ENCODE measurements around the gene CD37.
"Not testable (repeated sequence)": the region's sequence is repeated elsewhere in the genome, so short reads cannot be mapped to it uniquely, and the experiment has no call there.

CD37 gene

DNA sequence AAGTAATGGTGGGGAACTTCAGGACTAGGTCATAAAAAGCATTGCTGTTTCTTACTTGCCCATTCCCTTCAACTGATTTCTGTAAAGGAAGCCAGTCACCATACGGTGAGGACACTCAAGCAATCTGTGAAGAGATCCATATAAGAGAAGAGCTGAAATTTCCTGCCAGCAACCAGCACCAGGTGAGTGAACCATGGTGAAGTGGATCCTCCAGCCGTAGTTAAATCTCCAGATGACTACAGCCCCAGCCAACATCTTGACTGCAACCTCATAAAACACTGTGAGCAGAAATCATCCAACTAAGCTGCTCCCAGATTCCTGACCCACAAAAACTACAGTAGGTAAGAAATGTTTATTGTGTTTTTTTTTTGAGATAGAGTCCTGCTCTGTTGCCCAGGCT, 6.5 kb upstream of the CD37 start:
- no peak for DNase-seq (ENCODE audit: low read depth, low spot score)

DNA sequence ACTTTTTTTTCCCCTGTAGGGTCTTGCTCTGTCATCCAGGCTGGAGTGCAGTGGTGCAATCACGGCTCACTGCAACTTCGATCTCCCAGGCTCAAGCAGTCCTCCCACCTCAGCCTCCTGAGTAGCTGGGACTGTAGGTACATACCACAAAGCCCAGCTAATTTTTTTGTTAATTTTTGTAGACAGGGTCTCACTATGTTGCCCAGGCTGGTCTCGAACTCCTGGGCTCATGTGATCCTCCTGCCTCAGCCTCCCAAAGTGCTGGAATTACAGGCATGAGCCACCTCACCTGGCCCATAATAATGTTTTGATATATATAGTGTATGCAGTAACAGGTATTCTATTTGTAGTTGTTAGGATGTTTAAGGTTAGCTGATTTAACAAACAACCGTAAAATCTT, 4.0 kb upstream of the CD37 start:
- DNase-seq (ENCODE audit: low read depth, low spot score): not testable (repeated sequence)

DNA sequence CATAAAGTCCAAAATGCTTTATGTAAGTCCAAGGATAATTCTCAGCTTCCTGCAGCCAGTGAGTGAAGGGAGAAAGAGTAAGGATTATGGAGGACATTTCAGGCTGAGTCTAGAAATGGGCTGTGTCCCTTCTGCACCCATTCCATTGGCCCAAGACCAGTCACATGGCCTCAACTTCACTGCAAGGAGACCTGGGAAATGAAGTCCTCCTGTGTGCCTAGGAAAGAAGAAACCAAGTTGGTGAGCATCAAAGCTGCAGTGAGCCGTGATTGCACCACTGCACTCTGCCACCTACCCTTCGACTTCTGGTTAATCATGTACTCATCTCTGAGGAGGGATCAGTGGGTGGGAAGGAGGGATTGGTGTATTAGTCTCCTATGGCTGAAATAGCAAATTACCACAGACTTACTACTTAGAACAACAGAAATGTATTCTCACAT, 3.6 kb upstream of the CD37 start:
- DNase-seq (ENCODE audit: low read depth, low spot score): no peak

DNA sequence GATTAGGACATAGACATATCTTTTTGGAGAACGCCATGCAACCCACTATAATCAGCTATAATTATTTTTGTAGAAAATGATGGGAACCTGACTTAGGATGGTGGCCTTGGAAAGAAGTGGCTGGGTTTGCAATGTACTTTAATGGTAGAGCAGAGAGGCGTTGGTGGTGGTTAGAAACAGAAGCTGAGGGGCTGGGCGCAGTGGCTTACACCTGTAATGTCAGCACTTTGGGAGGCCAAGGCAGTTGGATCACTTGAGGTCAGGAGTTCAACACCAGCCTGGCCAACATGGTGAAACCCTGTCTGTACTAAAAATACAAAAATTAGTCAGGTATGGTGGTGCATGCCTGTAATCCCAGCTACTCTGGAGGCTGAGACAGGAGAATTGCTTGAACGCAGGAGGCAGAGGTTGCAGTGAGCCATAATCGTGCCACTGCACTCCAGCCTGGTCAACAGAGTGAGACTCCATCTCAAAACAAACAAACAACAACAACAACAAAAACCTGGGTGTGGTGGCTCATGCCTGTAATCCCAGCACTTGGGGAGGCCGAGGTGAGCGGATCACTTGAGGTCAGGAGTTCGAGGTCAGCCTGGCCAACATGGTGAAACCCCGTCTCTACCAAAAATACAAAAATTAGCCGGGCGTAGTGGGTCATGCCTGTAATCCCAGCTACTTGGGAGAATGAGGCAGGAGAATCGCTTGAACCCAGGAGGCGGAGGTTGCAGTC, 2.4 kb upstream of the CD37 start:
- not testable (repeated sequence) for DNase-seq (ENCODE audit: low read depth, low spot score)

DNA sequence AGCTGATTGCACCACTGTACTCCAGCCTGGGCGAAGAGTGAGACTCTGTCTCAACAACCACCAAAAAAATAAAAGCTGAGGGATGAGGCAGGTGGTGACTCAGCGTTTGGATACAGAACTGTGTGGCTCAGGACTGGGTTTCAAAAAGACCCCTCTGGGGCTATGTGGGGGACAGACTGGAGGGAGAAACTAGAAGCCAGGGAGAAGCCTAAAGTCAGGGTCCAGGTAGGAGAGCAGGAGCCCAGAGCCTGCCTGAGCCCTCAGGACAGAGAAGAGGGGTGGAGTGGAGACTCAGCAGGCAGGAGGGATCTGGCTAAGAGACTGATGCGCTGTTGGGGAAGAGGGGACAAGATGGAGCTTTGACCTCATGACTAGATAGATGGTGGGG, 1.8 kb upstream of the CD37 start:
- no peak for DNase-seq (ENCODE audit: low read depth, low spot score)

DNA sequence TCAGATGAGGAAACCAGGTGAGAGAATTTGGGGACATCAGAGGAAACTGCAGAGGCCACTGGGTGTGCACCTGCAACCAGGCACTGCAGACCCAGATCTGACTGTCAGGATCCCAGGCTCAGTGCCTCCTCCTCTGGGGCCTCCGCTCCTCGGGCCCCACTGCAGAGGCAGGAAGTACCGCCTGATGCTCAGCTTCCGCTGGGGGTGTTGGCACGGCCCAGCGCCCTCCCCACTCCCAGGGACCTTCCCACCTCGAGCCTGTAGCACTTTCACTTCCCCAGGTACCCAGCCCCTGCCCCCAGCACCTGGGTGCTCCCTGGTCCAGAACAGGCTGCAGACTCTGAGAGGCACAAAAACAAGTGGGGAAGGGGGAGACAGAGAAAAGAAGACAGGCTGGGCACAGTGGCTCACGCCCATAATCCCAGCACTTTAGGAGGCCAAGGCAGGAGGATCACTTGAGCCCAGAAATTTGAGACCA, 1.4 kb upstream of the CD37 start:
- no peak for DNase-seq (ENCODE audit: low read depth, low spot score)

DNA sequence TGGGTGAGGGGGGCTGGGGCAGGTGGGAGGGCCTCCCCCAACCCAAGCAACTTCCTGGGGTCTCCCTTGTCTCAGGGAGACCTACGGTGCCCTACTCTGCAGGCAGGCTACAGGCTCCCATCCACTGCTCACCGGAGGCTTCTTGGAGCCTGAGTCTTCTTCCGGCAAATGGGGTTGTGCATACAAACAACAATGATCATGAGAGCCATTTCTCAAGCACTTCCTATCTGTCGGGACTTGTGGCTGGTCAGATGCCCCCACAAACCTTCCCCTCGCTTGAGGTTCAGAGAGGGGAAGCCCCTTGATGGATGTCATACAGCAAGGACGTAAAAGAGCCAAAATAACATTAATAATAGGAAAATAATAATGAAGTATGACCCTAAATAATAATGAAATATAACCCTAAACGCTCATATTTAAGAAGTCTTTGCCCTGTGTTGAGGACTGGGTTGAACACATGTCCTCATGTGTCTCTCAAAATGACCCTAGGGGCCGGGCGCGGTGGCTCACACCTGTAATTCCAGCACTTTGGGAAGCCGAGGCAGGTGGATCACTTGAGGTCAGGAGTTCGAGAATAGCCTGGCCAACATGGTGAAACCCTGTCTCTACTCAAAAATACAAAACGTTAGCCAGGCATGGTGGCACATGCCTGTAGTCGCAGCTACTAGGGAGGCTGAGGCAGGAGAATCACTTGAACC, 727 bp downstream of the CD37 start:
- no peak for DNase-seq (ENCODE audit: low read depth, low spot score)

DNA sequence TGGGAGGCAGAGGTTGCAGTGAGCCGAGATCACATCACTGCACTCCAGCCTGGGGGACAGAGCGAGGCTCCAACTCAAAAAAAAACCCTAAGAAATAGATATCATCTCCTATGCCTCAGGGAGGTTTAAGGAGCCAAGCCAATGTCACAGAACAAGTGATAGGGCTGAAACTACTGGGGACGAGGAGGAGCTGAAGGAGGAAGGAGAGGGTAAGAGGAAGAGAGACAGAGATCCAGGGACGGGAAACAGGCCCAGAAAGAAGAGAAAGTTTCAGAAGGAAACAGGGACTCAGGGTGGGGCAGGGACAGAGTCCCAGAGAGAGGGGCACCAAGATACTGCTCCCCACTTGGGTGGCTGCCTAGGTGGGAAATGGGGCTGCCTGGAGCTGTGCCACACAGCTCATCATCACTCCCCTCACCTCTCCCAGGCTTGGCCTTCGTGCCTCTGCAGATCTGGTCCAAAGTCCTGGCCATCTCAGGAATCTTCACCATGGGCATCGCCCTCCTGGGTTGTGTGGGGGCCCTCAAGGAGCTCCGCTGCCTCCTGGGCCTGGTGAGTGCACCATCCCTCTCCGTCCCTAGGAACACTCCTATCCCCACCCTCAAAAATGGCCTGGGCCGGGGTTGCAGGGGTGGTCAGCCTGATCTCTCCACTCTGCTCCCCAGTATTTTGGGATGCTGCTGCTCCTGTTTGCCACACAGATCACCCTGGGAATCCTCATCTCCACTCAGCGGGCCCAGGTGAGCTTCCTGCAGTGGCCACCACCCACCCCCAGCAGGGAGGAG, 1.5 kb downstream of the CD37 start:
- no peak for DNase-seq (ENCODE audit: low read depth, low spot score)

DNA sequence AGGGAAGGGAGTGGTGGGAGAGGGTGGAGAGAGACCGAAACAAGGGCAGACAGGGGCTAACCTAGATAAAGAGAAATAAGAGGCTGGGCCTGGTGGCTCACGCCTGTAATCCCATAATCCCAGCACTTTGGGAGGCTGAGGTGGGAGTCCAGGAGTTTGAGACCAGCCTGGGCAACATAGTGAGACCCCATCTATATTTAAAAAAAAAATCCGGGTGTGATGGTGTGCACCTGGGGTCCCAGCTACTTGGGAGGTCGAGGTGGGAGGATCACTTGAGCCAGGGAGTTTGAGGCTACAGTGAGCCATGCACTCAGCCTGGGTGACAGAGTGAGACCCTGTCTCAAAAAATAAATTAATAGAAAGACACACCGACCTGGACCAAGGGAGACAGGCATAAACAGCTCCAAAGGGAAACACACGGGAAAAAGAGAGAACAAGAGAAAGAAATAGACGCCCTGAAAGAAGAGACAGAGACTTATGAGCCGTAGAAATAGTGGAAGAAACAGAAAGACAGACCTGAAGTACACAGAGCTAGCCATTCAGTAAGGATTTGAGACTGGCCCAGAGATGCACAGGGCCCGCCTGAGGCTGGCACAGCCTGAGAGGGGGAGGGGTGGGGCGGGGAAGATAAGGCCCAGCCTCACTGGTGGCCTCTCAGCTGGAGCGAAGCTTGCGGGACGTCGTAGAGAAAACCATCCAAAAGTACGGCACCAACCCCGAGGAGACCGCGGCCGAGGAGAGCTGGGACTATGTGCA, 2.2 kb downstream of the CD37 start:
- no peak for DNase-seq (ENCODE audit: low read depth, low spot score)

DNA sequence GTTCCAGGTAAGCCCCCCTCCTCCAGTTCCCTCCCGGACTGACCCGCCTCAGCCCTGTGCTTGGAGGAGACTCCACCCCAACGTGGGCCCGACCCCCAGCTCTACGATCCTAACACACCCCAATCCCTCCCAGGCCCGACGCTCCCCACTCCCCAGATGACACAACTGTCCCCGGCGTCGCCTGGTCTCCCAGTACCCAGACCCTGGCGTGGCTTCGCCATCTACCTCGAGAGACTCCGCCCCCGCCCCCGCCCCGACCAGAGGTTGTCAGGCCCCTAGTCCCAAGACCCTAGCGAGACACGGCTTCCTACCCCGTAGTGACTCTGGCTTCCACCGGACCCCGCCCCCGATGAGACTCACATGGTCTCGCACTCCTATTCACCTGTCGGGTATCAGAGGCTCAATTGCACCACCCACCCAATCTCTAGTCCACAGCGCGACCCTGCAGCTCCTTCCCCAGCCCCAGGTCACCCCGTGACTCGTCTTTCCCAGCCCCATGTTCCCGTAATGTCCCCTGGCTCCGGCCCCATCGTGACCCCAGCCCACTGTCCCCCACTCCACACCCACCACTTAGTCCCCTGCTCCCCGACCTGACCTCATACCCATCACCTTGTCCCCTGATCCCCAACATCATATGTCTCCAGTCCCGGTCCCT, 2.9 kb downstream of the CD37 start:
- no peak for DNase-seq (ENCODE audit: low read depth, low spot score)

DNA sequence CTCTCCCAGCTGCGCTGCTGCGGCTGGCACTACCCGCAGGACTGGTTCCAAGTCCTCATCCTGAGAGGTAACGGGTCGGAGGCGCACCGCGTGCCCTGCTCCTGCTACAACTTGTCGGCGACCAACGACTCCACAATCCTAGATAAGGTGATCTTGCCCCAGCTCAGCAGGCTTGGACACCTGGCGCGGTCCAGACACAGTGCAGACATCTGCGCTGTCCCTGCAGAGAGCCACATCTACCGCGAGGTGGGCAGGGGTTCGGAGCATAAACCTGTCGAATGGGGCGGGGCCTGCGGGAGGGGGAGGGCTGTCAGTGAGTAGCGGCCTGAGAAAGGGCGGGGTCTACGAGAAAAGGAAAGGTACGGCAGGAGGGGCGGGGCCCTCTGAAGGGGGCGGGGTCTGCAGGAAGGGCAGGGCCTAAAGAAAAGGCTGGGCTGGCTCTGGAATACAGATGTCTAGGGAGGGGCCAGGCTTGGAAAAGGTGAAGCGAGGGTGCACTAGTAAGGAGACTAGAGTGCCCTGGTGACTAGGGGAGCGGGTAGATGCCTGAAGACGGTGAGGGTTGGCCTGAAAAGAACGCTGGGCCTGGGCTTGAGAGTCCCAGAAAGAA, 3.6 kb downstream of the CD37 start:
- no peak for DNase-seq (ENCODE audit: low read depth, low spot score)

DNA sequence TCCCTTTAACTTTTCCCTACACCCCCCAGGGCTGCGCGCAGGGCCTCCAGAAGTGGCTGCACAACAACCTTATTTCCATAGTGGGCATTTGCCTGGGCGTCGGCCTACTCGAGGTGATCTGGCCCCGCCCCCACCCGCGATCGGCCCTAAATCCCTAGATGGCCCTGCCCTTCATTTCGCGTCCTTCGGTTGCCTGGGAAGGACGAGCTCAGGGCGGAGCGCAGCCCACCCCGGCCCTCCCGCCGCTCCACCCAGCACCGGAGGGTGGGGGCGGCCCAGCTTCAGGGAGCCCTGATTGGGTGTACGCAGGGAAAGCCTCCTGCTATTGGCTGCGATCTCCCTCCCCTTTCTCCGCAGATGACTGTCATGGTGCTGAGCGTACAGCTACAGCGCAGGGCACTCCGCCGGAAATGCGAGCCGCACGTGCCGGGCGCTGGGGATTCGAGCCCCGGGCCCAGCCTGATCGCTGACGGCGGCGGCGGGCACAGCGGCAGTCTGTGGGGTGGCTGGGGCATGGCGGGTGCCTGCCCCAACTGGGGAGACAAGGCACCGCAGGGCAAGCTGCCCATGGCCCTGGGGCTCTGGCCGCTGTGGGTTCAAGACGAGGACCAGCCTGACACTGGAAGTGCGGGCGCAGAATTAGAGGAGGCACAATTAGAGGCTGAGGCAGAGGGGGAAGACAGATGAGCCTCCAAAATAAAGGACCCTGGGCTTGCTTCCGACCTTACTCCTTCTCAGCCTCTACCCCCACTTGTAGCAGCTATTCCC, 4.3 kb downstream of the CD37 start:
- no peak for DNase-seq (ENCODE audit: low read depth, low spot score)

DNA sequence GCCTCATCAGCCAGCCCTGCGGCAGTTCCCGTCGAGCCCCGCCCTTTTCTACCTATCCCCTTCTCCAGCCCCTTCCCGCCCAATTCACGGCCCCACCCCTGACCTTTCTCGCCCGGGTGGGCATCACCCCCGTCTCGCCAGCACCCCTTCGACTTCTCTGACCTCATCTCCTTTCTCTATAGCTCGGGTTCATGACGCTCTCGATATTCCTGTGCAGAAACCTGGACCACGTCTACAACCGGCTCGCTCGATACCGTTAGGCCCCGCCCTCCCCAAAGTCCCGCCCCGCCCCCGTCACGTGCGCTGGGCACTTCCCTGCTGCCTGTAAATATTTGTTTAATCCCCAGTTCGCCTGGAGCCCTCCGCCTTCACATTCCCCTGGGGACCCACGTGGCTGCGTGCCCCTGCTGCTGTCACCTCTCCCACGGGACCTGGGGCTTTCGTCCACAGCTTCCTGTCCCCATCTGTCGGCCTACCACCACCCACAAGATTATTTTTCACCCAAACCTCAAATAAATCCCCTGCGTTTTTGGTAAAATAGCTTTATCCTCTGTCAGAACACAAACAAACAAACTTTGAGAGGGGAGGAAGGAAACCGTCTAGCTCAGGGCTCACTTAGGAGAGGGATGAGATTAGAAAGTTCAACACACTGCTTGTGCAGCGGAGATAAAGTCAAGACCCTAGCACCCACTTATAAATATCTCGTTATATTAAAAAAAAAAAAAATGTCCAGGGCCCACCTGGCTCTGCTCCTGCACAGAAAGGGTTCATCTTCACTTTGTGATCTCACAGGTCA, 5.1 kb downstream of the CD37 start:
- no peak for DNase-seq (ENCODE audit: low read depth, low spot score)

DNA sequence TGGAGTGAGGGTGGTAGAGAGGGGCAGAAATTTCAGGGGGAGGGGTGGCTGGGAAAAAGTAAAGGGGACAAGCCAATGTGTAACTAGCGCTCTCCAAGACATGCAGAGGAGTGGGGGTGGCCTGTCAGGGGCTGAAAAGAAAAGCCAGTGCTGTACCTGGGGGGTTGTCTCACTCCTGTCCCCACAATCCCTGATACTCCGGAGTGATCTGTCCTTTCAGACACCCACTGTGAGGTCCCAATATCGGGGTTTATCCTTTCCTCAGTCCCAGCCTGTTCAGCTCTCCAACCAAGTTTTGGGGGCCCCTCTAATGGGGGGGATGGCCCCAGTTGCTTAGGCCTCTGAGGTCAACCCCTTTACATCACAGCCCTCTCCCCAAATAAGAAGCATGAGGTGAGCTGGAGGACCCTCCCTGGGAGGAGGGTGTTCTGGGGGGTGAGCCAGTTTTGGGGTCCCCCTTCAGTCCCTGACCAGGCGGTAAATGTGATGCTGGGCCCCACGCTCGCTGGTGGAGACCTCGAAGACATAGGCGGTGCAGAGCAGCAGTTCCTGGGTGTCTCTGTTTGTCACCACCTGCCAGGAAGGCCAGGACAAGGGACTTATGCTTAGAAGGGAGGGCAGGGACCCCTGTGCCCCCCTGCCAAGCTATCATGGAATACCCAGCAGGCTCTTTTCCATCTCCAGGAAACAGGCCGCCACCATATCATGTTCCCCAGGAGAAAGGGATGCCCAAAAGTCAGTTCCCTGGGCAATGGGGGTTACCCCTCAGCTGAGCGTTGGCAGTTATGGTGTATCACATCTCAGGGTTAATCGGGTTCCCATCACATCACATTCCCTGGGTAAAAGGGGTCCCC, 5.9 kb downstream of the CD37 start:
- no peak for DNase-seq (ENCODE audit: low read depth, low spot score)

DNA sequence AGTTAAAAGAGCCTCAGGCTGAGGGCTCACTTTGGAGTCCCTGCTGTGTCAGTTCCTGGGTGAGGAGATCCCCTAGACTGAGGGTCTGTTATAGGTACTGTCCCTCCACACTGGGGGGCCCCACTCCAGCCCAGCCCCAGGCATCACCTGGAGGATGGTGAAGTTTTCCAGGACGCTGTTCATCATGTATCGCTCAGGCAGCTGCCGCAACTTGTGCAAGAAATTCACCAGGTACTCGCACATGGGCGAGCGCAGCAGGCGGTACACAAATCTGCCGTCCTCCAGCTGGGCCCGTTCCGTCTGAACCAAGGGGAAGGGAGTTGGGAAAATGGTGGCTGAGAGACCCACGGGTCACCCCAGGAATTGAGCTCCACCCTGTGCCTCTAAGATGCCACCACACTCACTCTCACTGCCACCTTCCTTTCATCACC, 7.1 kb downstream of the CD37 start:
- DNase-seq (ENCODE audit: low read depth, low spot score): no peak

DNA sequence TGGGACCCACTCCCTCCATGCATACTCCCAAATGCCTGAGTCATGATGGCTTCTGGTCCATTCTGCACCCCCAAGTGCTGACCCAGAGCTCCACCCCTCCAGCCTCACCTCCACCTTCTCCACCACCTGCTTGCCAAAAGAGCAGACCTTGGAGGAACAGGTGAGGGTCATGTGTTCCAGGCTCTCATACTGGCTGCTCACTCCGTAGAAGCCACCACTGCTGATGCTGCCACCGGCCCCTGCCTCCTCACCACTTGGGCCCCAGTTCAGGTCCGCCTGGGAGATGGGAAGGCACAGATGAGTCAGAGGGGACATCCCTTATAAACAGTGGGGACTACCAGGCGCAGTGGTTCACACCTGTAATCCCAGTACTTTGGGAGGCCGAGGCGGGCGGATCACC, 7.9 kb downstream of the CD37 start:
- no peak for DNase-seq (ENCODE audit: low read depth, low spot score)

DNA sequence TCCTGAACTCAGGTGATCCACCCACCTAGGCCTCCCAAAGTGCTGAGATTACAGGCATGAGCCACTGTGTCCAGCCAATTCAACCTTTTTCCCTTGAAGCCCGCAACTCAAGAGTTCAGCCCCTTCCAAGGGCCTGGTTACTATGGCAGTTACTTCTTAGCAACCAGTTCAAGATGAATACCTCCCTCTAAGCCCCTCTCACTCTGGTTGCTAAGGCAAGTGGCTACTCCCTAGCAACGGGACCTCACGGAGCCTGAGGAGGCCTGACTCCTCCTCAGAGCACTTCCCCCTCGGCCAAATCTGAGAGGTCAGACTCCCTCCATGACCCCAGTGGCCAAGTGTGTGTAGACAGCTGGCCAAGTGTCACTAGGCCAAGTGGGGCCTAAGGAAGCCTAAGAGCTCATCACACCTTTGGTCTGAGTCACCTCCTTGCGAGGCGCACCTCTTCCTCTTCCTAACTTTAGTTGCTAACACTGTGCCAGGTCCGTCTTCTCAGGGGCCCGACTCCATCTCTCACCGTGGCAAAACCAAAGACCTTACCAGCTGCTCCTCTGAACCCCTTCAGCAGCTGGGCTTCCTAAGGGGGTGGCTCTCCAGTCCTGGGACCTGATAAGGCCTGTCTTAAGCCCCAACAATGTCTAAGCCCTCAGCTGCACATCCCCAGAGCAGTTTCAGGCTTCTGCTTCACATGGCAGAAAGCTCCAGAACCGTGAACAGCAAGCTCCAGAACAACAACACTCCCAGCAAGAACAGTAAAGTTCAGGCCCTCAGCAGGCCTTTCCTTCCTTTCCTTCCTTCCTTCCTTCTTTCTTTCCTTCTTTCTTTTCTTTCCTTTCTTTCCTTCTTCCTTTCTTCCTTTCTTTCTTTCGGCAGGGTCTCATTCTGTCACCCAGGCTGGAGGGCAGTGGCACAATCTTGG, 9.6 kb downstream of the CD37 start:
- no peak for DNase-seq (ENCODE audit: low read depth, low spot score)
